HL-60 (cell line): ENCODE results near the gene DBR1.

ENCODE experiments used
- DNase-seq, 2 experiments: peaks; one replicate each; pipeline ENCODE4 v3.0.0-alpha.2; 2010 to 2020; ENCODE audit warnings: low read depth in 1 of 2, low spot score in 1 of 2
- H3K27ac ChIP-seq: fragments of 250-450 bp; sonication (Bioruptor Pico); replicated peaks from 2 replicates; pipeline ENCODE4 v1.5.1; 2020; ENCODE audit warnings: mild to moderate bottlenecking, moderate library complexity
- H3K27me3 ChIP-seq: fragments of 250-450 bp; sonication (Bioruptor Pico); 2 replicates; pipeline ENCODE4 v1.5.1; 2021; ENCODE audit warnings: mild to moderate bottlenecking, moderate library complexity; ENCODE audit not compliant: insufficient read depth, poor library complexity, severe bottlenecking
- H3K4me3 ChIP-seq: replicated peaks from 2 replicates; pipeline ENCODE4 v1.5.1; 2011; ENCODE audit warnings: mild to moderate bottlenecking, control low read depth, low read length; ENCODE audit not compliant: insufficient read depth
- GABPA ChIP-seq: IDR thresholded peaks from 2 replicates; pipeline ENCODE4 v1.6.1; 2012; ENCODE audit warnings: low read depth
- POLR2AphosphoS5 ChIP-seq: IDR thresholded peaks from 2 replicates; pipeline ENCODE4 v1.6.1; 2012; ENCODE audit warnings: low read depth
- SPI1 ChIP-seq: IDR thresholded peaks from 2 replicates; pipeline ENCODE4 v1.6.1; 2012; ENCODE audit warnings: low read depth, mild to moderate bottlenecking, borderline replicate concordance
- TF ChIP-seq, protein P1 (sequence below): IDR thresholded peaks from 2 replicates; pipeline ENCODE4 v1.6.1; 2012; ENCODE audit warnings: low read depth; ENCODE audit not compliant: insufficient replicate concordance
- TF ChIP-seq, protein P2 (sequence below): IDR thresholded peaks from one replicate; pipeline ENCODE4 v1.5.1; 2011; ENCODE audit warnings: low read length, control low read depth, inconsistent platforms; ENCODE audit not compliant: insufficient read depth

DBR1 gene

DNA sequence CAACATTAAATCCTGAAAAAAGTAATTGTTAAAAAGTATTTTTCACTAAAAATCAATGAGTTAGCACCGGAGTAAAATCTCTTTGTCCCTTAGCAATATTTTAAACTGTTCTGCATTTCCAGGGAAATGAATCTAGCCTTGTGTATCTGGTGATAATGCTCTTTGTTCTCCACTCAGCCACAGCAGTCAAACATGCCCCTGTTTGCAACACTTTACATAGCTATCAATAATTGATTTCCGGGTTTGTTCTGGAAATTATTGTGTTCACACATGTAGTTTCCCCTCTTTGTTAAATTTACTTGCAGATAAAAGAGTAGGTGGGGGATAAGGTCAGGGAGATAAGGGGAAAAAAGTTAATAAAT is 38.9 kb downstream of the DBR1 start:
- TF ChIP-seq, protein P1, sequence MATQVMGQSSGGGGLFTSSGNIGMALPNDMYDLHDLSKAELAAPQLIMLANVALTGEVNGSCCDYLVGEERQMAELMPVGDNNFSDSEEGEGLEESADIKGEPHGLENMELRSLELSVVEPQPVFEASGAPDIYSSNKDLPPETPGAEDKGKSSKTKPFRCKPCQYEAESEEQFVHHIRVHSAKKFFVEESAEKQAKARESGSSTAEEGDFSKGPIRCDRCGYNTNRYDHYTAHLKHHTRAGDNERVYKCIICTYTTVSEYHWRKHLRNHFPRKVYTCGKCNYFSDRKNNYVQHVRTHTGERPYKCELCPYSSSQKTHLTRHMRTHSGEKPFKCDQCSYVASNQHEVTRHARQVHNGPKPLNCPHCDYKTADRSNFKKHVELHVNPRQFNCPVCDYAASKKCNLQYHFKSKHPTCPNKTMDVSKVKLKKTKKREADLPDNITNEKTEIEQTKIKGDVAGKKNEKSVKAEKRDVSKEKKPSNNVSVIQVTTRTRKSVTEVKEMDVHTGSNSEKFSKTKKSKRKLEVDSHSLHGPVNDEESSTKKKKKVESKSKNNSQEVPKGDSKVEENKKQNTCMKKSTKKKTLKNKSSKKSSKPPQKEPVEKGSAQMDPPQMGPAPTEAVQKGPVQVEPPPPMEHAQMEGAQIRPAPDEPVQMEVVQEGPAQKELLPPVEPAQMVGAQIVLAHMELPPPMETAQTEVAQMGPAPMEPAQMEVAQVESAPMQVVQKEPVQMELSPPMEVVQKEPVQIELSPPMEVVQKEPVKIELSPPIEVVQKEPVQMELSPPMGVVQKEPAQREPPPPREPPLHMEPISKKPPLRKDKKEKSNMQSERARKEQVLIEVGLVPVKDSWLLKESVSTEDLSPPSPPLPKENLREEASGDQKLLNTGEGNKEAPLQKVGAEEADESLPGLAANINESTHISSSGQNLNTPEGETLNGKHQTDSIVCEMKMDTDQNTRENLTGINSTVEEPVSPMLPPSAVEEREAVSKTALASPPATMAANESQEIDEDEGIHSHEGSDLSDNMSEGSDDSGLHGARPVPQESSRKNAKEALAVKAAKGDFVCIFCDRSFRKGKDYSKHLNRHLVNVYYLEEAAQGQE, result peak; percentile 1
- TF ChIP-seq SPI1, result no peak
- TF ChIP-seq, protein P2, sequence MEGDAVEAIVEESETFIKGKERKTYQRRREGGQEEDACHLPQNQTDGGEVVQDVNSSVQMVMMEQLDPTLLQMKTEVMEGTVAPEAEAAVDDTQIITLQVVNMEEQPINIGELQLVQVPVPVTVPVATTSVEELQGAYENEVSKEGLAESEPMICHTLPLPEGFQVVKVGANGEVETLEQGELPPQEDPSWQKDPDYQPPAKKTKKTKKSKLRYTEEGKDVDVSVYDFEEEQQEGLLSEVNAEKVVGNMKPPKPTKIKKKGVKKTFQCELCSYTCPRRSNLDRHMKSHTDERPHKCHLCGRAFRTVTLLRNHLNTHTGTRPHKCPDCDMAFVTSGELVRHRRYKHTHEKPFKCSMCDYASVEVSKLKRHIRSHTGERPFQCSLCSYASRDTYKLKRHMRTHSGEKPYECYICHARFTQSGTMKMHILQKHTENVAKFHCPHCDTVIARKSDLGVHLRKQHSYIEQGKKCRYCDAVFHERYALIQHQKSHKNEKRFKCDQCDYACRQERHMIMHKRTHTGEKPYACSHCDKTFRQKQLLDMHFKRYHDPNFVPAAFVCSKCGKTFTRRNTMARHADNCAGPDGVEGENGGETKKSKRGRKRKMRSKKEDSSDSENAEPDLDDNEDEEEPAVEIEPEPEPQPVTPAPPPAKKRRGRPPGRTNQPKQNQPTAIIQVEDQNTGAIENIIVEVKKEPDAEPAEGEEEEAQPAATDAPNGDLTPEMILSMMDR, result no peak
- no peak for TF ChIP-seq GABPA
- no peak for TF ChIP-seq POLR2AphosphoS5
- Histone ChIP-seq H3K27me3 (no peaks in the 10 kb centered on the region), H3K27ac (peak overlapping the region; percentile 91), H3K4me3 (no peak overlapping the region)
- no peak for DNase-seq

DNA sequence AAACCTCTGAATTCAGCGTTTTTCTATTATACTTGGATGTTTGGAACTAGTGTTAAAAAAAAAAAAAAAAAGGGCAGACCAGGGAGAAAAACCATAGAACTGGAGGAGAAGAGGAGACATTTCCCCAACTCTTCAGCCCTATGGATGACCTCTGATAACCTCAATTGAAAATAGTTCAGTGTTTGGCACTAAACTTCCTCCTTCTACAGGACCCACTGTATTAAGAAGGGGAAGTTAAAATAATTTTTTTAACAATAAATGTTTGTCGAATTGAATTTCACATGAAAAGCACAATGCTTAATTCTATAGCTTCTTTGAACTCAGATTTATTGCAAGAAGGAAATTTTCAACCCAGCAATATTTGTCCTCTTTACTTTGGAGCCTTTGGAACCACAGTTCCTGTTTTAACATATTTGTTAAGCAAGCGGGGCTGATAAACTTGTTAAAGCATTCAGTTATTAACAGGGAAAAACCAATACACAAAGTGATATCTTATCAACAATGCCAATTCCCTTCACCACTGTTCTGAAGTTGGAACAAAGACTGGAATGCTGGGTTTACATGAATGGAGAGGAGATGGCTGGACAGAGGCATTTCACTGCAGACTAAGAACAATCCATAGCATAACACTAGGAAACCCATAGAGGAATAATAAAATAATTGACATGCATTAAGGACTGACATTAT is 39.4 kb downstream of the DBR1 start:
- Histone ChIP-seq H3K27ac (peak overlapping the region; percentile 91), H3K4me3 (no peak overlapping the region), H3K27me3 (no peaks in the 10 kb centered on the region)
- DNase-seq, result peak in 1 of 2 experiments; percentile 23
- TF ChIP-seq, protein P1, result peak; percentile 46
- TF ChIP-seq, protein P2, result no peak
- peak; percentile 35; the same call in 1 of the 2 replicates for TF ChIP-seq SPI1

DNA sequence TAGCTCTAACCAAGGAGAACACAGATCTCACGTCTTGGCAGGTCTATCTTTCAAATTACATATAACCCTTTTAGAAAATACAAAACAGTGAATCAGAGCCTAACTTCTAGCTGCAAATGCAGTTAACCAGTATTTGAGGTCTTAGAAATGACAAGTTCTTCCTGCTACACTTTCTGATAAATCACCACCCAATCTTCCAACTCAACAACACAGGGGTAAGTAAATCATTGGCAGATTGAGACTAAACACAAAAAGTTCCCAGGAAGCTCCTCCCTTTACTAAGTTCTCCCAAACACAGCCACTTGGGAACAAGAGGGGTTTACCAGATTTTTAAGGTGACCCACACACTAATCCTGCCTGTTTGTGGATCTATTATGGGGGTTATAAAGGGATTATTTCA is 42.5 kb downstream of the DBR1 start, which contains the start of gene A4GNT:
A4GNT (minus strand) TSS at position 152 of the 400 bp plus-strand sequence. CDS start 1,134 bp downstream, outside the sequence.
- Histone ChIP-seq H3K27me3 (no peaks in the 10 kb centered on the region), H3K4me3 (no peak within 1 kb of the TSS), H3K27ac (no peak within 1 kb of the TSS)
- no peak for TF ChIP-seq GABPA
- no peak for TF ChIP-seq SPI1
- TF ChIP-seq, protein P1, result no peak
- TF ChIP-seq POLR2AphosphoS5, result no peak
- TF ChIP-seq, protein P2, result no peak
- no peak for DNase-seq
